IMR-90 (cell line): ENCODE measurements around the gene COG7. TPM values are rescaled to one million over a fixed set of nuclear protein-coding genes. Genes with fewer than 3 reads are reported as not detected.

Experiments used
- ATAC-seq: fragments of 200-7000 bp; cut with Tn5 transposase; 2 replicates; pipeline ENCODE4 v1.9.1; 2020; ENCODE audit warnings: low read depth, mild to moderate bottlenecking, moderate library complexity
- BruUV-seq: library from RNA; stranded (reverse); fragments of 400-500 nt; replicated peaks from 2 replicates; lab custom pipeline; 2021; lab: Mats Ljungman, UMichigan
- CTCF ChIA-PET: fragments of 300-600 bp; formaldehyde crosslinking; extraction: SDS; loops from one replicate; lab custom pipeline; 2021; ENCODE audit warnings: antibody characterized with exemption; lab: Yijun Ruan, JAX
- POLR2A ChIA-PET: fragments of 300-600 bp; sonication (Branson Sonifier 250); formaldehyde crosslinking; loops from one replicate; lab custom pipeline; 2022; ENCODE audit warnings: antibody characterized with exemption; ENCODE audit not compliant: unreplicated experiment; lab: Charles Lee
- DNase-seq: peaks from one replicate; pipeline ENCODE4 v3.0.0; 2013
- H2AFZ ChIP-seq: replicated peaks from 2 replicates; pipeline ENCODE3; 2013; ENCODE audit warnings: low read length, mild to moderate bottlenecking; ENCODE audit not compliant: poor library complexity
- H2AK5ac ChIP-seq: 2 replicates; pipeline ENCODE4 v1.6.1; 2013; ENCODE audit warnings: low read depth, low read length, inconsistent platforms
- H2AK9ac ChIP-seq: replicated peaks from 2 replicates; pipeline ENCODE3; 2013; ENCODE audit warnings: mild to moderate bottlenecking, low read depth, low read length, moderate library complexity; ENCODE audit not compliant: poor library complexity
- H2BK120ac ChIP-seq: 2 replicates; pipeline ENCODE4 v1.6.1; 2013; ENCODE audit warnings: low read depth, low read length, inconsistent platforms
- H2BK15ac ChIP-seq: 3 replicates; pipeline ENCODE4 v1.6.1; 2013; ENCODE audit warnings: low read depth, low read length, inconsistent platforms
- H2BK20ac ChIP-seq: 2 replicates; pipeline ENCODE4 v1.6.1; 2013; ENCODE audit warnings: low read depth, mild to moderate bottlenecking, inconsistent platforms, low read length, moderate library complexity
- H2BK5ac ChIP-seq: 2 replicates; pipeline ENCODE4 v1.6.1; 2013; ENCODE audit warnings: mild to moderate bottlenecking, low read depth, low read length, inconsistent platforms; ENCODE audit not compliant: poor library complexity, severe bottlenecking
- H3K14ac ChIP-seq: replicated peaks from 2 replicates; pipeline ENCODE4 v1.6.1; 2013; ENCODE audit warnings: low read depth, low read length, inconsistent platforms
- H3K18ac ChIP-seq: 2 replicates; pipeline ENCODE4 v1.6.1; 2013; ENCODE audit warnings: low read depth, low read length, control low read depth
- H3K23ac ChIP-seq: 2 replicates; pipeline ENCODE4 v1.6.1; 2013; ENCODE audit warnings: low read depth, low read length, inconsistent platforms
- H3K27ac ChIP-seq: 2 replicates; pipeline ENCODE4 v1.5.1; 2013; ENCODE audit warnings: mild to moderate bottlenecking, control low read depth, low read length; ENCODE audit not compliant: insufficient read depth
- H3K27me3 ChIP-seq: 2 replicates; pipeline ENCODE4 v1.6.1; 2013; ENCODE audit warnings: low read length; ENCODE audit not compliant: control insufficient read depth, insufficient read depth
- H3K36me3 ChIP-seq: 2 replicates; pipeline ENCODE4 v1.6.1; 2013; ENCODE audit warnings: low read length, mixed read lengths; ENCODE audit not compliant: control insufficient read depth, insufficient read depth
- H3K4ac ChIP-seq: 2 replicates; pipeline ENCODE4 v1.6.1; 2013; ENCODE audit warnings: low read depth, low read length, inconsistent platforms
- H3K4me1 ChIP-seq: 2 replicates; pipeline ENCODE4 v1.6.1; 2013; ENCODE audit warnings: low read length, mixed read lengths; ENCODE audit not compliant: control insufficient read depth, insufficient read depth
- H3K4me2 ChIP-seq: 2 replicates; pipeline ENCODE4 v1.6.1; 2013; ENCODE audit warnings: low read depth, mild to moderate bottlenecking, control low read depth, low read length, moderate library complexity
- H3K4me3 ChIP-seq: 2 replicates; pipeline ENCODE4 v1.5.1; 2013; ENCODE audit warnings: low read depth, mild to moderate bottlenecking, control low read depth, low read length, moderate library complexity; ENCODE audit not compliant: insufficient read depth
- H3K56ac ChIP-seq: 2 replicates; pipeline ENCODE4 v1.6.1; 2013; ENCODE audit warnings: low read length, inconsistent platforms; ENCODE audit not compliant: insufficient read depth; ENCODE audit errors: extremely low read depth
- H3K79me1 ChIP-seq, 2 experiments: 2 replicates each; pipeline ENCODE4 v1.6.1; 2013; ENCODE audit warnings: low read length in 2 of 2, inconsistent platforms in 1 of 2, low read depth in 1 of 2
- H3K9ac ChIP-seq: 2 replicates; pipeline ENCODE4 v1.6.1; 2013; ENCODE audit warnings: low read depth, low read length, control low read depth
- H3K9me1 ChIP-seq: 2 replicates; pipeline ENCODE4 v1.6.1; 2013; ENCODE audit warnings: low read length, inconsistent platforms; ENCODE audit not compliant: insufficient read depth
- H3K9me3 ChIP-seq: 2 replicates; pipeline ENCODE4 v1.6.1; 2013; ENCODE audit warnings: low read length; ENCODE audit not compliant: control insufficient read depth, insufficient read depth
- H4K20me1 ChIP-seq: 2 replicates; pipeline ENCODE4 v1.6.1; 2013; ENCODE audit warnings: low read length, inconsistent platforms; ENCODE audit not compliant: insufficient read depth
- H4K5ac ChIP-seq: 2 replicates; pipeline ENCODE4 v1.6.1; 2013; ENCODE audit warnings: mild to moderate bottlenecking, low read depth, low read length, control low read depth
- H4K8ac ChIP-seq, 2 experiments: 2 replicates each; pipeline ENCODE4 v1.6.1; 2013; ENCODE audit warnings: low read depth in 2 of 2, low read length in 2 of 2, control low read depth in 1 of 2, inconsistent platforms in 1 of 2
- H4K91ac ChIP-seq: 2 replicates; pipeline ENCODE4 v1.6.1; 2013; ENCODE audit warnings: low read depth, low read length, inconsistent platforms; ENCODE audit not compliant: insufficient read depth
- BHLHE40 ChIP-seq: fragments of 150-350 bp; IDR thresholded peaks from 2 replicates; pipeline ENCODE4 v1.6.1; 2016; ENCODE audit warnings: mild to moderate bottlenecking, low read depth, low read length
- CHD1 ChIP-seq: IDR thresholded peaks from 2 replicates; pipeline ENCODE4 v1.6.1; 2012; ENCODE audit warnings: low read depth, low read length, improper control_type of control experiment
- FOS ChIP-seq: fragments of 150-350 bp; IDR thresholded peaks from 2 replicates; pipeline ENCODE4 v1.6.1; 2016; ENCODE audit warnings: low read depth, low read length
- MAFK ChIP-seq: IDR thresholded peaks from 2 replicates; pipeline ENCODE4 v1.6.1; 2012; ENCODE audit warnings: low read depth, low read length, improper control_type of control experiment
- MAZ ChIP-seq: IDR thresholded peaks from 2 replicates; pipeline ENCODE4 v1.6.1; 2012; ENCODE audit warnings: low read depth, mild to moderate bottlenecking, low read length, improper control_type of control experiment, moderate library complexity, borderline replicate concordance
- MXI1 ChIP-seq: IDR thresholded peaks from 2 replicates; pipeline ENCODE4 v1.6.1; 2012; ENCODE audit warnings: low read depth, mild to moderate bottlenecking, low read length, moderate library complexity, borderline replicate concordance
- RAD21 ChIP-seq: IDR thresholded peaks from 2 replicates; pipeline ENCODE4 v1.6.1; 2012; ENCODE audit warnings: low read length, improper control_type of control experiment
- RFX5 ChIP-seq: IDR thresholded peaks from 2 replicates; pipeline ENCODE4 v1.8.0; 2012; ENCODE audit warnings: low read depth, mild to moderate bottlenecking, low read length, moderate library complexity
- USF2 ChIP-seq: fragments of 150-350 bp; IDR thresholded peaks from 2 replicates; pipeline ENCODE4 v1.6.1; 2017; ENCODE audit warnings: mild to moderate bottlenecking, antibody characterized with exemption, low read length, low read depth
- WGBS, 2 experiments: methylation state at CpG; one replicate each; pipeline versions ENCODE4 v1.1.5 to v1.1.7; 2013; ENCODE audit warnings: missing lambda C conversion rate in 2 of 2; ENCODE audit not compliant: insufficient read length in 1 of 2; ENCODE audit errors: extremely low coverage in 2 of 2; 5-methylcytosine and 5-hydroxymethylcytosine counted together
- dilution Hi-C: fragments of 300-500 bp; cut with HindIII; formaldehyde crosslinking; loops from one replicate; pipeline ENCODE4 v1.14.3; 2018; ENCODE audit warnings: low sequenced_read_pairs; ENCODE audit not compliant: unreplicated experiment
- in situ Hi-C: fragments of 300-500 bp; cut with MboI; formaldehyde crosslinking; loops from 3 replicates; pipeline ENCODE4 v1.14.3; 2019; ENCODE audit warnings: low sequenced_read_pairs, inconsistent platforms, mixed read lengths
- intact Hi-C: fragments of 100-400 bp; cut with micrococcal nuclease; formaldehyde crosslinking; loops from 2 replicates; pipeline ENCODE4 v1.10.0; 2022
- polyA plus RNA-seq, 3 experiments: library from polyadenylated mRNA; depleted of rRNA; stranded (reverse); fragments of >200 nt; gene quantifications; 2 replicates each; pipeline ENCODE4 v1.2.3, GENCODE V29; 2012; ENCODE audit warnings: low replicate concordance in 1 of 3
- total RNA-seq: library from RNA; depleted of rRNA; stranded (reverse); fragments of >200 nt; gene quantifications from 2 replicates; pipeline ENCODE4 v1.2.3, GENCODE V29; 2012

COG7 gene
- total and polyA plus RNA-seq, 2 of the 4 experiments (the other 2 are of a cell fraction): 28.5 to 43.7 TPM

- Histone ChIP-seq H3K18ac (no peak overlapping the region), H3K14ac (no peak overlapping the region), H3K9me1 (0 out of 2 replicates have a peak, but pooled peaks cover 5% of the 10 kb centered on the region), H3K23ac (no peak overlapping the region), H3K27me3 (no peaks in the 10 kb centered on the region), H2AFZ (peak overlapping the region; percentile 26), H2BK120ac (no peak overlapping the region), H3K36me3 (peaks cover 52% of the 10 kb centered on the region), H3K9me3 (no peaks in the 10 kb centered on the region), H3K4me3 (no peak overlapping the region), H2BK15ac (no peak overlapping the region), H3K9ac (no peak overlapping the region), H2BK20ac (no peak overlapping the region), H3K4me2 (no peak overlapping the region), H3K56ac (no peak overlapping the region), H3K27ac (no peak overlapping the region), H2AK9ac (no peak overlapping the region), H3K4ac (no peak overlapping the region), H2AK5ac (no peak overlapping the region), H4K5ac (no peak overlapping the region), H3K4me1 (peaks cover 10% of the 10 kb centered on the region; the same call in 1 of the 2 replicates), H2BK5ac (no peak overlapping the region), H4K91ac (no peak overlapping the region), H4K20me1 (no peaks in the 10 kb centered on the region), H3K79me1 (no peaks in the 10 kb centered on the region), H4K8ac (no peak overlapping the region)
- 56% methylated on average over 9 of the region's 11 CpGs; no CpG with 5 or more reads in 1 of the 2 experiments for WGBS, 2 experiments
- TF ChIP-seq MAZ (no peak), RFX5 (no peak), MAFK (no peak), USF2 (no peak), RAD21 (no peak), FOS (no peak), BHLHE40 (no peak), CHD1 (no peak), MXI1 (no peak)
- ChIA-PET POLR2A (no interaction called here), CTCF (no interaction called here)
- no TSS peak for BruUV-seq
- ATAC-seq (no peak), DNase-seq (no peak)
- intact Hi-C loops (no loop called here), dilution Hi-C loops (no loop called here), in situ Hi-C loops (no loop called here)
Measured at GRCh38 chr16:23403547-23403946, 49.4 kb downstream of the COG7 start.
